Heart right ventricle (tissue), 16 donors: ENCODE measurements around the gene ENKUR. TPM values are rescaled to one million over a fixed set of nuclear protein-coding genes. Genes with fewer than 3 reads are reported as not detected.

ENCODE experiments used
- ATAC-seq, 8 donors: fragments of 200-7000 bp; cut with Tn5 transposase; one replicate each; pipeline ENCODE4 v1.9.1; 2020; ENCODE audit warnings: mild to moderate bottlenecking in 8 of 8, moderate library complexity in 8 of 8, moderate number of reproducible peaks in 1 of 8
- DNase-seq, 2 donors: peaks; one replicate each; pipeline ENCODE4 v3.0.0-alpha.2; 2020
- H3K27ac ChIP-seq, 10 donors: fragments of 200-600 bp; sonication (generic) in 2 of 10; one replicate each; pipeline versions ENCODE4 v1.5.0 to v1.8.0; 2020 to 2022; ENCODE audit warnings: mild to moderate bottlenecking in 3 of 10
- H3K27me3 ChIP-seq, 7 donors: fragments of 200-600 bp; one replicate each; pipeline ENCODE4 v1.8.0; 2021 to 2022; ENCODE audit warnings: mild to moderate bottlenecking in 2 of 7
- H3K36me3 ChIP-seq, 9 donors: fragments of 200-600 bp; sonication (generic) in 1 of 9; one replicate each; pipeline versions ENCODE4 v1.5.0 to v1.8.0; 2020 to 2022; ENCODE audit warnings: mild to moderate bottlenecking in 2 of 9
- H3K4me1 ChIP-seq, 9 donors: fragments of 200-600 bp; sonication (generic) in 1 of 9; one replicate each; pipeline versions ENCODE4 v1.5.0 to v1.8.0; 2020 to 2022; ENCODE audit warnings: mild to moderate bottlenecking in 4 of 9
- H3K4me3 ChIP-seq, 10 donors: fragments of 200-600 bp; sonication (generic) in 2 of 10; one replicate each; pipeline versions ENCODE4 v1.5.0 to v1.8.0; 2020 to 2022; ENCODE audit warnings: mild to moderate bottlenecking in 7 of 10, moderate library complexity in 2 of 10
- H3K9me3 ChIP-seq, 11 donors: fragments of 200-600 bp in 10 of 11; sonication (generic) in 2 of 11; one replicate each; pipeline versions ENCODE4 v1.5.0 to v1.8.0; 2013 to 2022; ENCODE audit warnings: mild to moderate bottlenecking in 2 of 11, control low read depth in 1 of 11, moderate library complexity in 1 of 11
- WGBS, 2 donors: extraction: QIAGEN DNeasy Blood & Tissue Kit; methylation state at CpG; one replicate each; pipeline ENCODE4 v1.1.7; 2013; ENCODE audit warnings: inconsistent platforms in 1 of 2; 5-methylcytosine and 5-hydroxymethylcytosine counted together
- intact Hi-C, 10 donors: fragments of 100-400 bp; cut with DNase I; formaldehyde crosslinking; loops; one replicate each; pipeline versions ENCODE4 v1.11.1 to v1.14.2; 2022
- polyA plus RNA-seq, 2 donors: library from polyadenylated mRNA; stranded (reverse); fragments of 200-250 nt; gene quantifications; one replicate each; pipeline ENCODE4 v1.2.3, GENCODE V29; 2013
- total RNA-seq, 10 donors: library from RNA; stranded (reverse); fragmentation: NEBNext Ultra II Directional in 3 of 10; extraction: Animal tissue kit (Norgen Biotek cat#: 25700) in 3 of 10; gene quantifications; one replicate each; pipeline versions ENCODE4 v1.2.1 to v1.2.4, GENCODE V29; 2021 to 2023
- TF ChIP-seq, protein P1 (sequence below), 9 donors: fragments of 200-600 bp; sonication (generic) in 2 of 9; IDR thresholded peaks; one replicate each; pipeline versions ENCODE4 v1.5.0 to v1.8.0; 2021 to 2022; ENCODE audit warnings: antibody characterized with exemption in 9 of 9, mild to moderate bottlenecking in 5 of 9, moderate library complexity in 1 of 9
- donor health status: Arrhythmogenic right ventricular cardiomyopathy.
- donor health status: ischemic (EF 13 %, LVEDD 7.1; RV severe dilation, severe dysfunction).
- donor health status: healthy with polysubstance abuse.
- donor health status: DM: no; HTN: yes; CAD: no.
- donor health status: DM: no; HTN: no; CAD: no.
- donor health status: ischemic (EF 25% LVEDD 6.9; RV normal size, moderate dysfunction).
- donor health status: ischemic (EF 25% LVEDD 5.7; RV mildly dilated, moderate dysfunction).
- donor health status: healthy.
- donor health status: DM: yes; HTN: yes; CAD: no.
- donor health status: Ischemic cardiomyopathy.
- donor health status: ischemic (EF 35%, LVEDD 5.7; RV mildly dilated, moderate dysfunction).
- donor health status: nonischemic (EF 11% LVEDD 7.7; RV severe dilation, severe dysfunction).
- donor health status: DM: yes; HTN: yes; CAD: no.
- donor health status: PGD.
- donor health status: ischemic (EF 29% LVEDD 5.4; RV normal size, mild dysfunction).
- donor health status: nonischemic (EF 23%, LVEDD 6.1; RV moderate dilation, normal function).

Gene ENKUR
- total and polyA plus RNA-seq, 12 donors: 0.10 TPM; not detected in 11

DNA sequence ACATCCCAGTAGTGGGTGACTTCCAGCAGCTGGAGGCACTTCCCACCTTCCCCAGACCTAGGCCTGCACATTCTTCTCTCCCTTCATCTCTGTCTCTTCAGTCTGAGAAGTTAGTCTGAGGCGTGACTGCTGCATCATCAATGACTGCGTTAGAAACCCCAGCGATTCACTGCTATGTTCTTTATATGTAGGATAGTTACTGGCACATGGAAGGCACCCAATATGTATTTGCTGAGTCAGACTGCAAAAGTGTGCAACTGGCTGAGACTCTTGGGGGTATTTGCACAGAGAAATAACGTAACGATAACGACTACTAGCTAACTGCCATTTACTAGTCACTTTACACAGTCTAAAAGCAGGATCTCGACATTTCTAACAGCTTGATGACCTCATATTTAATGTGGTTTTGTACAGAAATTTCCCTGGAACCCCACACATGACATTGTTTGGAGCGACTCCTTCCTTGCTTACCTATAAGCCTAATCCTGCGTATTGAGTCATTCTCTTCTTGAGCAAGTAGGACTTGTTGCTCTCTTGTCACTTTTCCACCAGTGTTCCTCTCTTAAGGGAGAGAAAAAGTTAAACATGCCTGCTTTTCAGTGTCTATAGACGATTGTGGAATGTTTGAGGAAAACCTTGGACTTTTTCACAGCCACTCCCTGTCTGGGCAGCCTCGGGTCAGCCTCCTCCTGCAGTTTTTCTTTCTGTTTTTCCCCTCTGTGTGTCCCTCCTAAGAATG, 45.9 kb upstream of the ENKUR start:
- H3K27me3 ChIP-seq: no peaks in the 10 kb centered on the region
- no peaks in the 10 kb centered on the region for H3K36me3 ChIP-seq
- DNase-seq (no peak), ATAC-seq (no peak)
- peak overlapping the region in 1 of 10 donors; percentile 0 for H3K4me3 ChIP-seq
- no peaks in the 10 kb centered on the region for H3K9me3 ChIP-seq
- 79 to 83% methylated on average over 11 of the region's 11 CpGs for WGBS, 2 donors
- intact Hi-C loops: no loop called here
- peaks cover 0 to 16% (median 0%) of the 10 kb centered on the region in 9 donors for H3K4me1 ChIP-seq
- TF ChIP-seq, protein P1, sequence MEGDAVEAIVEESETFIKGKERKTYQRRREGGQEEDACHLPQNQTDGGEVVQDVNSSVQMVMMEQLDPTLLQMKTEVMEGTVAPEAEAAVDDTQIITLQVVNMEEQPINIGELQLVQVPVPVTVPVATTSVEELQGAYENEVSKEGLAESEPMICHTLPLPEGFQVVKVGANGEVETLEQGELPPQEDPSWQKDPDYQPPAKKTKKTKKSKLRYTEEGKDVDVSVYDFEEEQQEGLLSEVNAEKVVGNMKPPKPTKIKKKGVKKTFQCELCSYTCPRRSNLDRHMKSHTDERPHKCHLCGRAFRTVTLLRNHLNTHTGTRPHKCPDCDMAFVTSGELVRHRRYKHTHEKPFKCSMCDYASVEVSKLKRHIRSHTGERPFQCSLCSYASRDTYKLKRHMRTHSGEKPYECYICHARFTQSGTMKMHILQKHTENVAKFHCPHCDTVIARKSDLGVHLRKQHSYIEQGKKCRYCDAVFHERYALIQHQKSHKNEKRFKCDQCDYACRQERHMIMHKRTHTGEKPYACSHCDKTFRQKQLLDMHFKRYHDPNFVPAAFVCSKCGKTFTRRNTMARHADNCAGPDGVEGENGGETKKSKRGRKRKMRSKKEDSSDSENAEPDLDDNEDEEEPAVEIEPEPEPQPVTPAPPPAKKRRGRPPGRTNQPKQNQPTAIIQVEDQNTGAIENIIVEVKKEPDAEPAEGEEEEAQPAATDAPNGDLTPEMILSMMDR (IDR thresholded peaks at IDR 0.05): no peak
- peak overlapping the region in 4 of 10 donors; percentile 7 to 67 (median 31) for H3K27ac ChIP-seq

DNA sequence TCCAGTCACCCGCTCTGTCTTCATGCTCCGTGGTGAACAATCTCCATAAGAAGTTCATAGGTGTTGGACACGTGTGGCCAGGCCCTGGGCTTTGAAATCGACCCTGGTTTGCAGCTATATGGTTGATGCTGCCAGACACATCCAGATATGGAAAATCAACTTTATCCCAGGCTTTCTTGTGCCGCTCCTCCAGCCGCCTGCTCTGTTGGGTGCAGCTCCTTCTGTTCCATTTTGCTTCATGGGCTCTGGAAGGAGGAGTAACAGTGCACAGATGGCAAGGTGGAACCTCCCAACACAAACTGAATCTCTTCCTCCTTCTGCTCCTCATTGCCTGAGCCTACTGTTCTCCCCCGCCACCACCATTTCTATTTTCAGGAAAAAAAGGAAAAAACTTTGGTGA, 45.2 kb upstream of the ENKUR start:
- H3K4me3 ChIP-seq: no peak overlapping the region
- TF ChIP-seq, protein P1 (IDR thresholded peaks at IDR 0.05): no peak
- H3K4me1 ChIP-seq: peaks cover 0 to 16% (median 0%) of the 10 kb centered on the region in 9 donors
- no peak for DNase-seq
- no peaks in the 10 kb centered on the region for H3K27me3 ChIP-seq
- H3K27ac ChIP-seq: no peak overlapping the region
- 96 to 98% methylated on average over 7 of the region's 7 CpGs for WGBS, 2 donors
- intact Hi-C loops: no loop called here
- H3K9me3 ChIP-seq: no peaks in the 10 kb centered on the region
- no peak for ATAC-seq
- no peaks in the 10 kb centered on the region for H3K36me3 ChIP-seq

DNA sequence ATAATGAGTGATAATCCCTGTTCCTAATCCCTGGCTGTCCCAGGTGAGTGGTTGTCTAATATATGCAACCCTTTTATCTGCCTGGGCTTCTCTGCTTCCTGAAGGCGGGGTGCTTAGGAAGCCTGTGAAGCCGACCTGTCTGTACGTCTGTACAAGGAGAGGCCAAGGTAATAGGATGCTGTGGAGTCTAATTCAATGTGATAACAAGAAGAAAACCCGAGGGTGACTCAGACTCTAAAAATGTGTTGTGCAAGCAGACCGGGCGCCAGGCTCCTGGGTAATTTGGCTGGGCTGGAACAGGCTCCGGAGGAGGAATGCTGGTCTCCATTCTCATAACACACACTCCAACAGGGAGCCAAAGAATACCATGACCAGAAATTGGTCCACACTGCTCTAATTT, 44.0 kb upstream of the ENKUR start:
- H3K9me3 ChIP-seq: no peaks in the 10 kb centered on the region
- 41 to 50% methylated on average over 7 of the region's 7 CpGs for WGBS, 2 donors
- H3K27ac ChIP-seq: no peak overlapping the region
- TF ChIP-seq, protein P1 (IDR thresholded peaks at IDR 0.05): no peak
- H3K27me3 ChIP-seq: no peaks in the 10 kb centered on the region
- peak in 4 of 8 donors; percentile 34 to 57 (median 45) for ATAC-seq
- no peak overlapping the region for H3K4me3 ChIP-seq
- no peaks in the 10 kb centered on the region for H3K36me3 ChIP-seq
- intact Hi-C loops: no loop called here
- peaks cover 0 to 16% (median 0%) of the 10 kb centered on the region in 9 donors for H3K4me1 ChIP-seq
- DNase-seq: peak in 1 of 2 donors; percentile 14

DNA sequence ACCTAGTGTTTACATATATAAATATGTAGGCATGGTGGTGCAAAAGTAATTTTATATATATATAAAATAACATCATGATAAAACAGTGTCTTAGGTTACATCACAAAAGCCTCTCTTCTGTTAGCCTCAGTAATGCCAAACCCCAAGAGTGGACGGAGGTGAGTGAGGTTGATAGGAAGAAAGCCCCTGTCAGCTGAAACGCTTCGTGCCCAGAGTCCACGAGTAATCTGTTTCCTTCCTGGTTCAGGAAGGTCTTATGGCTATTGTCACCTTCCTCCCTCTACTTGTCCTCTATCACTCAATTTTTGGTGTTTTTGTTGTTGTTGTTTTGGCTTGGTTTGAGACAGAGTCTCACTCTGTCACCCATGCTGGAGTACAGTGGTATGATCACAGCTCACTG, 41.9 kb upstream of the ENKUR start:
- Histone ChIP-seq H3K27me3 (no peaks in the 10 kb centered on the region), H3K9me3 (no peaks in the 10 kb centered on the region), H3K27ac (no peak overlapping the region), H3K4me3 (no peak overlapping the region), H3K36me3 (no peaks in the 10 kb centered on the region), H3K4me1 (peaks cover 0 to 16% (median 0%) of the 10 kb centered on the region in 9 donors)
- ATAC-seq (no peak), DNase-seq (no peak)
- WGBS, 2 donors: 47 to 70% methylated on average over 4 of the region's 4 CpGs
- intact Hi-C loops: no loop called here
- TF ChIP-seq, protein P1 (IDR thresholded peaks at IDR 0.05): no peak
